Esophagus squamous epithelium (tissue), 5 donors: Measurements from ENCODE around the gene HMGXB3. TPM values are rescaled to one million over a fixed set of nuclear protein-coding genes. Genes with fewer than 3 reads are reported as not detected.

ENCODE experiments used
- DNase-seq: peaks from one replicate; lab custom pipeline; 2025; lab: John Stamatoyannopoulos, UW
- H3K27ac ChIP-seq, 4 donors: fragments of 200-600 bp; sonication (generic); one replicate each; pipeline ENCODE4 v1.5.1; 2016 to 2019; ENCODE audit warnings: mild to moderate bottlenecking in 1 of 4
- H3K27me3 ChIP-seq, 4 donors: fragments of 200-600 bp; sonication (generic); 1 replicate in 3 of 4; 2 replicates in 1 of 4; pipeline versions ENCODE4 v1.5.1 to v1.6.0; 2017 to 2021; ENCODE audit warnings: antibody characterized with exemption in 1 of 4
- H3K36me3 ChIP-seq, 3 donors: fragments of 200-600 bp; sonication (generic); one replicate each; pipeline ENCODE4 v1.5.1; 2016 to 2019
- H3K4me1 ChIP-seq, 3 donors: fragments of 200-600 bp; sonication (generic); one replicate each; pipeline ENCODE4 v1.5.1; 2017 to 2019
- H3K4me3 ChIP-seq, 4 donors: fragments of 200-600 bp; sonication (generic); 1 replicate in 3 of 4; 2 replicates in 1 of 4; pipeline ENCODE4 v1.5.1; 2016 to 2019; ENCODE audit warnings: mild to moderate bottlenecking in 2 of 4, moderate library complexity in 1 of 4
- H3K9me3 ChIP-seq, 3 donors: fragments of 200-600 bp; sonication (generic); one replicate each; pipeline ENCODE4 v1.5.1; 2016 to 2019
- POLR2A ChIP-seq, 4 donors: fragments of 450-650 bp; IDR thresholded peaks; one replicate each; pipeline ENCODE4 v1.6.1; 2017; ENCODE audit warnings: antibody characterized with exemption in 4 of 4, mild to moderate bottlenecking in 4 of 4, moderate library complexity in 3 of 4
- WGBS, 2 donors: methylation state at CpG; one replicate each; pipeline ENCODE4 v1.1.5; 2018; 5-methylcytosine and 5-hydroxymethylcytosine counted together
- intact Hi-C: fragments of 100-400 bp; cut with DNase I; formaldehyde crosslinking; loops from one replicate; pipeline ENCODE4 v1.15.0; 2022
- total RNA-seq, 4 donors: library from RNA; depleted of rRNA; stranded (reverse); fragments of >200 nt; gene quantifications; one replicate each; pipeline ENCODE4 v1.1.0, GENCODE V29; 2016
- TF ChIP-seq, protein P1 (sequence below), 6 experiments: fragments of 450-650 bp in 4 of 6; fragments of 200-600 bp in 2 of 6; sonication (generic) in 2 of 6; IDR thresholded peaks; one replicate each; pipeline ENCODE4 v1.5.1; 2016 to 2019; ENCODE audit warnings: antibody characterized with exemption in 6 of 6, mild to moderate bottlenecking in 4 of 6, moderate library complexity in 4 of 6
- donor health status: DM: yes; HTN: yes; CAD: no.

The HMGXB3 gene
- total RNA-seq, 4 donors from 2014 or later, result 12.4 to 26.3 (median 20.5) TPM

DNA sequence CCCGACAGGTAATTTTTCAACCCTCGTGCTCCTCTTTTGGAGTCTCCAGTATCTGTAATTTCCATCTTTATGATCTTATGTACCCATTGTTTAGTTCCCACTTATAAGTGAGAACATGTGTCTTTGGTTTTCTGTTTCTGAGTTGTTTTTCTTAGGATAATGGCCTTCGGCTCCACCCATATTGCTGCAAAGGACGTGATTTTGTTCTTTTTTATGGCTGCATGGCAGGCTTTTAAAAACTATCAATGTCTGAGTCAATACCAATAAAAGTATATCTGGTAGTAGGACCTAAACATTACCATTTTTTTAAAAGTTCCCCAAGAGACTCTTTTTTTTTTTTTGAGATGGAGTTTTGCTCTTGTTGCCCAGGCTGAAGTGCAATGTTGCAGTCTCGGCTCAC, 43.9 kb upstream of the HMGXB3 start:
- intact Hi-C loops, result no loop called here
- H3K4me1 ChIP-seq, result peaks cover 13 to 26% (median 13%) of the 10 kb centered on the region in 3 donors
- TF ChIP-seq, protein P1, sequence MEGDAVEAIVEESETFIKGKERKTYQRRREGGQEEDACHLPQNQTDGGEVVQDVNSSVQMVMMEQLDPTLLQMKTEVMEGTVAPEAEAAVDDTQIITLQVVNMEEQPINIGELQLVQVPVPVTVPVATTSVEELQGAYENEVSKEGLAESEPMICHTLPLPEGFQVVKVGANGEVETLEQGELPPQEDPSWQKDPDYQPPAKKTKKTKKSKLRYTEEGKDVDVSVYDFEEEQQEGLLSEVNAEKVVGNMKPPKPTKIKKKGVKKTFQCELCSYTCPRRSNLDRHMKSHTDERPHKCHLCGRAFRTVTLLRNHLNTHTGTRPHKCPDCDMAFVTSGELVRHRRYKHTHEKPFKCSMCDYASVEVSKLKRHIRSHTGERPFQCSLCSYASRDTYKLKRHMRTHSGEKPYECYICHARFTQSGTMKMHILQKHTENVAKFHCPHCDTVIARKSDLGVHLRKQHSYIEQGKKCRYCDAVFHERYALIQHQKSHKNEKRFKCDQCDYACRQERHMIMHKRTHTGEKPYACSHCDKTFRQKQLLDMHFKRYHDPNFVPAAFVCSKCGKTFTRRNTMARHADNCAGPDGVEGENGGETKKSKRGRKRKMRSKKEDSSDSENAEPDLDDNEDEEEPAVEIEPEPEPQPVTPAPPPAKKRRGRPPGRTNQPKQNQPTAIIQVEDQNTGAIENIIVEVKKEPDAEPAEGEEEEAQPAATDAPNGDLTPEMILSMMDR (IDR thresholded peaks at IDR 0.05), result no peak
- TF ChIP-seq POLR2A (IDR thresholded peaks at IDR 0.05), result no peak
- no peak overlapping the region for H3K27ac ChIP-seq
- H3K27me3 ChIP-seq, result no peaks in the 10 kb centered on the region
- no peak for DNase-seq
- WGBS, 2 donors, result 80% methylated on average over 5 of the region's 5 CpGs
- no peaks in the 10 kb centered on the region for H3K9me3 ChIP-seq
- H3K4me3 ChIP-seq, result no peak overlapping the region
- H3K36me3 ChIP-seq, result no peaks in the 10 kb centered on the region

DNA sequence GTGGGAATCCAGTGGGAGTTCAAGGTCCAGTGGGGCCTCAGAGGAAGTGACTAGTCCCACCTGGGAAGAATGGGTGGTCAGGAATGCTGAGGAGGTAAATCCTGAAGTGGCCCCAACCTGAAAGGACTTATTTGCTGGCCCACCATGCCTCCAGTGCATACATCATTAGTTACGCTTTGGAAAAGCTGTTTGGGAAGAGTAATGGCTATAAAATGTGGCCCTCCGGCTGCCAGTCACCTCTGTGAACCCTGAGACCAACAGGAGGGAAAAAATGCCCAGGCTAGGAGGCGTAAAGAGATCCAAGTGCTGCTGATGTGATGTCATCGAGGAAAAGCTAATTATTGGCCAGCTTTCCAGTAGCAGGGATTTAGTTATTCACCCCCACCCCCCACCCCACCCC, 42.7 kb upstream of the HMGXB3 start:
- TF ChIP-seq, protein P1 (IDR thresholded peaks at IDR 0.05), result no peak
- TF ChIP-seq POLR2A (IDR thresholded peaks at IDR 0.05), result no peak
- H3K27ac ChIP-seq, result no peak overlapping the region
- no peak overlapping the region for H3K4me3 ChIP-seq
- peaks cover 13 to 37% (median 22%) of the 10 kb centered on the region in 3 donors for H3K4me1 ChIP-seq
- DNase-seq, result no peak
- no peaks in the 10 kb centered on the region for H3K27me3 ChIP-seq
- H3K36me3 ChIP-seq, result no peaks in the 10 kb centered on the region
- intact Hi-C loops, result no loop called here
- no peaks in the 10 kb centered on the region for H3K9me3 ChIP-seq
- WGBS, 2 donors, result 75 to 86% methylated on average over 4 of the region's 4 CpGs

DNA sequence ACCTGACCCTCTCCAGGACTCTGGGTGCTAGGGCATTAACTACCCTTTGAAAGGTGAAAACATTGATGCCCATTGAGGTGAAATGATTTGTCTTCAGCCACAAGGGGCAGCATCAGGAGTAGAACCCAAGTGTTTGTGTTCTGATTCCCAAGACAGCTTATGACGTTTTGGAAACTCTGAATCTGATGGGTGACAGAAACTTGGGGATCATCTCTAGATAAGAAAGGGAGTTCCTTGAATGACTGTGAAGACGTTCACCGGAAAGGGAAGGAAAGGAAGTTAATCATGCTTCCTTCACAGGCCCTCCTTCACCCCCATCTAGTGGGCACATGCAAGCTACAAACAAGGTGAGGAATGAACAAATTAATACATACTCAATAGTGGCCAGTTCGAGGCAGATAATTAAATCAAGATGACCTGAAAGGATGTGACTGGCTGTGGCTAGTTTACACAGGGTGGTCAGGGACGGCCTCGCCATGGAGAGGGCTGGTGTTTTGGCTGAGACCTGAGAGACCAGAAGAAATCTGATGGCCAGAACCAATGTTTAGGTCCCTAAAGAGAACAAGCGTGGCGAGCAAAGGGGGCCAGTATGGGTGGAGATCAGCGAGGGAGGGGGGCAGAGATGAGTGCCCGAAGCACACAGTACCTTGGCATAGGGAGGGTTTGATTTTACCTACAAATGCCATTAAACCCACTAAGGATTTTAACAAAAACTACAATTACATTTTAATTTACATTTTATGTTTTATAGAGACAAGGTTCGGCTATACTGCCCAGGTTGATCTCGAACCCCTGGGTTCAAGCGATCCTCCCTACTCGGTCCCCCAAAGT, 40.9 kb upstream of the HMGXB3 start:
- intact Hi-C loops, result loop anchor here (5.0 kb wide), 1 partner anchor 122 kb away; no protein-coding TSS in a partner anchor

DNA sequence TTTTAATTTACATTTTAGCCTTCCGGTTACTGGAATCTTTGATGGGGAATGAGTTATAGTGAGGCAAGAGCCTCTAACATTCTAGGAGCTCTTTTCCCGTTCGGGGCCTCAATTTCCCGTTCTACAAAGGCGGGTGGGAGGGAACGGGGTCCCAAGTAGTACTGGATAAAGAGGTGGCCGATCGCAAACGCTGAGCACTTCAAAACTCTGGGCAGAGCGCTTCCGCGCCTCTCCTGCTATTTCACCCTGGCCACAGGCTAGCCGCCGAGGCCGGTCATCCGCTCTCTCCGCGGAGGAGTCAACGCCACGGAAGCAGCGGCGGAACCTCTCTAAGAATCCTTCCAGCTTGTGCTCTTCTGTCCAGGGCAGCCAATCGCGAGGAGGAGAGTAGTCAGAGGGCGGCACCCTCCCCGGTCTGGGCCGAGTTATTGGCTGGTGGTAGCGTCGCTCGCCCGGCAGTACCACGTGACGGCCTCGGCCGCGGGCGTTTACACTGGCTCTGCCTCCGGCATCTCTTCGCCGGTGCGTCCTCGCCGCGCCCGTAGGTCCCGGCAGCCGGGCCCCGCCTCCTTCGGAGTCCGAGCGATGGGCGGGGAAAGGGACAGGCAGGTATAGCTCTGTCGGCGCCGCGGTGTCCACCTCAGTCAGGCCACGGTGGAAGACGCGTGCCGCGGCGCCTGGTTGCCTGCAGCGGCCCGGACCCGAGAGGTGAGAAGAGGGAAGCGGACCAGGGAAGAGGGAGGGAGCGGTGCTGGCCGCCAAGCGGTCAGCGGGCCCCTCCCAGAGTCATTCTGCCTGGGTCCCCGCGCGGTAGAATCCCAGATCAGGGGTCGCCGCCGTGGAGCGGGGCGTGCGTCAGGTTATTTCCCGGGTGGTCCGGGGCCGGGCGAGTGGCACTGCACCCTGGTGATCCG, 40.0 kb upstream of the HMGXB3 start, which contains the start of gene SLC26A2:
Gene SLC26A2 (plus strand): TSS at position 487 of the 914 bp plus-strand sequence. CDS start 16,895 bp downstream, outside the sequence.
- H3K27ac ChIP-seq, result peak within 1 kb of the TSS; percentile 85 to 98 (median 94)
- WGBS, 2 donors, result 0 to 1% methylated on average over 12 to 20 of the region's 84 CpGs
- no peaks in the 10 kb centered on the region for H3K9me3 ChIP-seq
- no peaks in the 10 kb centered on the region for H3K27me3 ChIP-seq
- intact Hi-C loops, result loop anchor here (5.0 kb wide), 1 partner anchor 123 kb away; no protein-coding TSS in a partner anchor
- peaks cover 13 to 44% (median 22%) of the 10 kb centered on the region in 3 donors for H3K4me1 ChIP-seq
- DNase-seq, result peak; percentile 81
- H3K4me3 ChIP-seq, result peak within 1 kb of the TSS; percentile 67 to 96 (median 90)
- TF ChIP-seq, protein P1 (IDR thresholded peaks at IDR 0.05), result no peak
- TF ChIP-seq POLR2A (IDR thresholded peaks at IDR 0.05), result peak in 3 of 4 donors; percentile 78 to 93 (median 93)
- H3K36me3 ChIP-seq, result peaks cover 0 to 6% (median 0%) of the 10 kb centered on the region in 3 donors

More for the DNA sequence above, 40.9 kb upstream of the HMGXB3 start:
- DNase-seq, result no peak
- peak overlapping the region; percentile 67 to 96 (median 90) for H3K4me3 ChIP-seq
- peaks cover 0 to 6% (median 0%) of the 10 kb centered on the region in 3 donors for H3K36me3 ChIP-seq
- H3K4me1 ChIP-seq, result peaks cover 13 to 44% (median 22%) of the 10 kb centered on the region in 3 donors
- 36 to 37% methylated on average over 14 of the region's 14 CpGs for WGBS, 2 donors
- TF ChIP-seq, protein P1 (IDR thresholded peaks at IDR 0.05), result peak; percentile 38 to 65 (median 47)
- no peak for TF ChIP-seq POLR2A (IDR thresholded peaks at IDR 0.05)
- H3K27ac ChIP-seq, result peak overlapping the region; percentile 85 to 98 (median 94)
- H3K27me3 ChIP-seq, result no peaks in the 10 kb centered on the region
- H3K9me3 ChIP-seq, result no peaks in the 10 kb centered on the region
